ENCODE data around the gene SHISA7. TPM values are rescaled to one million over a fixed set of nuclear protein-coding genes. Genes with fewer than 3 reads are reported as not detected.

The SHISA7 gene
- polyA plus RNA-seq (2013, experiment 1 of 2; ENCODE audit: insufficient read length), result 0.01 TPM
- 0.06 TPM for polyA plus RNA-seq (2013, experiment 2 of 2; ENCODE audit: insufficient read length)

DNA sequence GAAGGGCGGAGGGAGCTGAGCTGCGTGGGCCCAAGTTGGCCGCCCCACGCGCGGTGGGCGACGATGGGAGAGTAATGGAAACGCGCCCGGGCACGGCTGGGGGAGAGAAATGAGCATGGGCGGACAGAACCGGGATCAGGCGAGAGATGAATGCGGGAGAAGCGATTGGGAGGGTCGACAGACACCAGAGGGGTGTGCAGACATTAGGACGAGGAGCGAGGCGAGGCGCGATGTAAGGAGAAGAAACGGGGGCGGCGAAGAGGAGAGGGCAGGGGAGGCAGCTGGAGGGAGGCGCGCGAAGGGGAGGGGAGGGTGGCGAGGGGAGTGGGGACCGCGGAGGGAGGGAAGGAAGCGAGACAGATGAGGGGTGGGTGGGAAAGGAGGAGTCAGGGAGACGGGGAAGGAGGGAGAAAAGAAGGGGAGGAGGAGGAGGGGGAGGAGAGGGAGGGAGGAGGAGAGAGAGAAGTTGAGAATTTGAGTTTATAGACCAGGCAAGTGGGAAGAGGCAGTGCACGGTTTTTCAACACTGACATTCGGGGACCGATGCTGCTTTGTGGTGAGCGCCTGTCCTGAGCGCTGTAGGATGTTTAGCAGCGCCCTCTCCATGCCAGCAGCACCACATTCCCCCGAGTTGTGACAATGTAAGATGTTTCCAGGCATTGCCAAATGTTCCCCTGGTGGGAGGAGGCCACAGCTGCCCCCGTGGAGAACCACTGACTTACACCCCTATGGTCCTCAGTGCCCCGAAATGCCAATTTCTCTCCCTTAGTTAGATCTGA, at the start of gene SHISA7:
Gene SHISA7 (minus strand): TSS at position 256 of the 779 bp plus-strand sequence. CDS start 437 bp downstream, outside the sequence.
- no peak for DNase-seq

GRCh38 chr19:55492362-55492944, 49.4 kb upstream of the SHISA7 start:
- DNase-seq, result no peak

DNA sequence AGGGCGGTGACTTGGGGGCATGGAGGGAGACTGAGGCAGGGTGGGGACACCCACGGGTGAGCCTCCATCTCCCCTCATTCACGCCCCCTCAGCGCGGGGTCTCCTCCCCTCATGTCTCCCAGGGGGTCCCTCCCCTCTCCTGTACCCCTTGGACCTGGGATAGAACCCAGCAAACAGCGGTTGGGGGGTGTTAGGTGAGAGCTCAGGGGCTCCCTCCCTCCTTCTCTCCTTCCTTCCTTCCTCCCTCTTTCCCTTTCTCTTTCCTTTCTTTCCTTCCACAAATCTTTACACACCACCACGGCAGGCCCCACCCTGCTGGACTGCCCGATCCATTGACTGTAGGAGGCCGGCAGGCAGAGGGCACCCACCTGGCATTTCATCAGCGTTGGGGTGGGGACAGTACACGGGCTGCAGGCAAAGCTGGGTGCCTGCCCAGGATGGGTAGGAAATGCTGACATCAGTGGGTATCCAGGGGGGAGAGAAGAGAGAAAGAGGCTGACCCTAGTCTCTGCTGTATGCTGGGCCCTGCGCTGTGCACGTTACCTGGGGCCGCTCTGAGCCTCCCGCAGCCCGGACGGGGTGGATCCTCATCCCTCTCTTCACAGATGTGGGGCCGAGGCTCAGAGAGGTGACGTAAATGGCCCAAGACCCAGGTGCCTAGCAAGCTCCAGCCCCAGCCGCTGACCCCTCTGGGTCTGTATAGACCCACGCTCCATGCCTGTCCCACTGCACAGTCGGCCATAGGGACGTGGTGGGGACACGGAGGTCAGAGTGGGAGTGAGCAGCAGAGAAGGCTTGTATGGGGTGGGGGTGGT, 48.7 kb upstream of the SHISA7 start:
- no peak for DNase-seq

DNA sequence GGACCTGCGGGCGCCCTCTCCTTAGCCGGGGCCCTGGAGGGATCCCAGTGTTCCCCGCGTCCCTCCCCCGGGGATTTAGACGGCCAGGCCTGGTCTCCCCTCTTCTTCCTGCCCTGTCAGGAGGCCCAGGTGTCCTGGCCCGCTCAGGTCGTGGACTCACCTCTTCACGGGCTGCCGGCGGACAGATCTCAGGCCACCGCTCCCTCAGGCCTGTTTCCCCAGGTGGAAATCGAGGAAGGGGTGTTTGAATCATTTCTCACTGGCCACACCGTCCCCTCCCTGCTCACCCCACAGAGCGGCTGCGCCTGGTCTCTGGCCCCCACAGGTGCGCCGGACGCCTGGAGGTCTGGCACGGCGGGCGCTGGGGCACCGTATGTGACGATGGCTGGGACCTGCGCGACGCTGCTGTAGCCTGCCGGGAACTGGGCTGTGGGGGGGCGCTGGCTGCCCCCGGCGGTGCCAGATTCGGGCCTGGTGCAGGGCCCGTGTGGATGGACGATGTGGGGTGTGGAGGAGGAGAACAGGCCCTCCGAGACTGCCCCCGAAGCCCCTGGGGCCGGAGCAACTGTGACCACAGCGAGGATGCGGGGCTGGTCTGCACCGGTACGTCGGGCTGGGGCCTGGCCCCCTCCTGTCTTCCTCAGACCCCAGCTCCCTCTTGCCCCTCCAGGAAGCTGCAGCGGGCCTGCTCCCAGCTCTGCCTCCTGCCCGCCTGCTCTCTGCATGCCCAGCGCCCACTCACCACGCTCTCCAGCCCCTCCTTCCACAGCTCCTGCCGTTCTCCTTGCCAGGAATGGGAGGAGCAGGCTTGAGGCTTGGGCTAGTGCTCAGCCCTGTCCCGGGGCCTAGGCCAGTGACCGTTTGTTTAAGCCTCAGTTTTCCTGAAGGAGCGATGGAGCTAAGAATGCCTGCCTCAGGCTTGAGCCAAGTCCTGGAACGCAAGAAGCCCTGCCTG, 47.7 kb upstream of the SHISA7 start:
- DNase-seq, result no peak

DNA sequence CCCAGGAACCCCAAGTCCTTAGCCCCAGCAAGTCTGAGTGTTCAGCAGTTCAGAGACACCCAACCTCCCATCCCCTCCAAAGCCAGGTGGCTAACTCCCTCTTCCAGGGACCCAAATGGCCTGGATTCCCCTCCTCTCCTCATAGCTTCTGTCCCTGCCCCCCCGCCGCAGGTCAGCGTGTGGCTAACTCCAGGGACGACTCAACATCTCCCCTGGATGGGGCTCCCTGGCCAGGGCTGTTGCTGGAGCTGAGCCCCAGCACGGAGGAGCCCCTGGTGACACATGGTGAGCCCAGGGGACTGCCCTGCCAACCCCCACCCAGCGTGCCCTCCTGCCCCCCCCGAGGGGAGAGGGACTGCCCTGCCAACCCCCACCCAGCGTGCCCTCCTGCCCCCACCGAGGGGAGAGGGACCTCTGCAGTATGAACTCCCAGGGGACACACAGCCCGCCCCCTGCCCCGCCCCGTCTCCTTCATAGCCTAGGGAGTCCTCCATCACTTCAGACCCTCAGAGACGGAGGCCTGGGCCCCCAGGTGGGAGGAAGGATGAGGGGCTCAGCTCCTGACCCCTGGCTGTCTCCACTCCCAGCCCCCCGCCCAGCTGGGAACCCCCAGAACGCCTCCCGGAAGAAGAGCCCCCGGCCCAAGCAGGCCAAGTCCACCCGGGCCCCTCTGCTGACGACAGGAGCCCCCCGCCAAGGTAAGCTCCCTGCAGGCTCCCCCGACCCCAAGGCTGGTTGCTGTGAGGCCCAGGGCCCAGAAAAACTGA, 46.8 kb upstream of the SHISA7 start:
- DNase-seq, result no peak

DNA sequence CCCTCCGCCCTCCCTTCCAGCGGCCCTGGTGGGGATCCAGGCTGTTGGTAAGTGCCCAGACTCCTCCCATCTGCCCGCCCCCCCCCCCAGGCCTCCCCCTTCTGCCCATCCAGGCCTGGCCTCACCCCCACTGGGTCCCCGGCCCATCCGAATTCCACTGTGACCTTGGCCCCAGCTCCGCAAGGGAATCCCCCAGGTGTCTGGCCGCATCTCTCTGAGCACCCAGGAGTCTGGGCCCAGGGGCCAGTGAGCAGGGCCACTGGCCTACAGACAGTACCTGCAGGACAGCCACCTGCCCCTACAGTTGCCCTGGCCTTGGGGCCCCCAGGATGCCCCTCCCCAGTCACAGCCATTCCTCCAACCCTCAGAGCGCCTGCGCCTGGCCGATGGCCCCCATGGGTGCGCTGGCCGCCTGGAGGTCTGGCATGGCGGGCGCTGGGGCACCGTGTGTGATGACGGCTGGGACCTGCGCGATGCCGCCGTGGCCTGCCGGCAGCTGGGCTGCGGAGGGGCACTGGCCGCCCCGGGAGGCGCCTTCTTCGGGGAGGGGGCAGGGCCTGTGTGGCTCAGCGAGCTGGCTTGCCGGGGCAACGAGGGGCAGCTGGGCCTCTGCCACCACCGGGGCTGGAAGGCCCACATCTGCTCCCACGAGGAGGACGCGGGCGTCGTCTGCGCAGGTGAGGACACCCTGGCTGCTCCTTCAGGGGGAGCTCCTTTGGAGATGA, 46.0 kb upstream of the SHISA7 start:
- DNase-seq, result no peak

GRCh38 chr19:55487924-55488687, 45.0 kb upstream of the SHISA7 start, which contains the start of gene SSC5D:
Gene SSC5D (plus strand): TSS chr19:55488436. CDS start chr19:55488590, 154 bp downstream.
- DNase-seq, result peak; percentile 58

- peak; percentile 94 for DNase-seq
These were observed 44.1 kb upstream of the SHISA7 start for GRCh38 chr19:55486971-55487923.

GRCh38 chr19:55486043-55486970, 43.2 kb upstream of the SHISA7 start:
- no peak for DNase-seq

DNA sequence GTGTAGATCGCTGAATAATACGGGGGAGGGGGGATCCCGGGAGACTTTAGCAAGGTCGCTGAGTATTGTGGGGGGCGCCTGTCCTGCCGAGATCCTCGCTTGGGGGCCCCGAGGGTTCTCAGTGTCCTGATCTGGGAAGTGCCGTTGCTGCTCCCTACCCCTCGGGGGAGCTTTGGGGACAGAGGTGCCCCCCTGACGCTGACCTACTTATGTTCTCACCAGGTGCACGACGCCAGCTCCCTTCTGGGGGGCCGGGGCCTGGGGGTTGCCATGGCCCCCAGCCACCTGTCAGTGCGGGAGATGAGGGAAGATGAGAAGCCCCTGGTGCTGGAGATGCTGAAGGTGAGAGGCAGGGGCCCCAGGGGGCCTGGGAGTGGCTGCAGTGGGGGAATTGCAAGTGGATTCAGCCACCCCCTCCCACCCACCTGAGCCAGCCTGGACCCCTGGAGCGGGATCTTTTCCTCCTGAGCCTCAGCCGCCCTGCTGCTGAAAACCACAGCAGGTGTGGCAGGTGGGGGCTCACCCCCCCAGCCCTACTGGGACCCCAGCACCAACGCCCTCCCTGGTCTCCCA, 42.4 kb upstream of the SHISA7 start:
- no peak for DNase-seq

DNA sequence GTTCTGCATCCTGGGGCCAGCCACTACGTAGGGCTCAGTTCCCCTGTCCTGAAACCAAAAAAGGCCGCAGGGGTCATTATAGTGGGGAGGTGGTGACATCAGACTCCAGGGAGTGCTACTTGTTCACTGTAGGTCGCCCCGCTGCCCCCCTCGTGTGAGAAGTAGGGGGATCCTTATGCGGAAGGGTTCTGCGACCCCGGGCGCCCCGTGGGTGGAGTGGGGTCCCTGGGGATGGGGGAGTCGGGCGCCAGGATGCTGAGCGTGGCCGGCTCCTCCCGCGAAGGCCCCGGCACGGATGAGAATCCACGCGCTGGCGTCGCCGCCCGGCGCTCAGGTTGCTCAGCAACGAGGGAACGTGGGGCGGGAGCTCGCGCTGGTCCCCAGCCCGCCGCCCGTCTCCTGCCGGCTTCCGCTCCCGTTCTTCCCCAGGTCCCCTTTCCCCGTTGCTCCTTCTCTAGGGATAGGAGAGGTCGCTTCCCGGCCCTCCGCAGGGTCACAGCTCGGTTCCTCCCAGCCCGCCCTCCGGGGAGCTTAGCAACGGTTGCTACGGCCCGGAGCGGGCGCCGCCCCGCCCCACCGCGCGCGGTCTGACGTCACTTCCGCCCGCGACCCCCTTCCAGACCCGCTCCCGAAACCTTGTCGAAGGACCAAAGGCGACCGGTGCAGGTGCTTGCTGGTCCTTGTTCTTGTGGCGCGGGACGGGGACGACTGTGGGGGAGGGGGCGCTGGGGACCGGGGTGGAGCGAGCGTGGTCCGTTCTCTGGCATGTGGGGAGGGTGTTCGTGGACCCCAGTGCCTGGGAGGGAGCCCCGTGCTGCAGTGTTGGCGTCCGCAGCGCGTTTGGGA, 41.7 kb upstream of the SHISA7 start, which contains the start of gene NAT14:
Gene NAT14 (plus strand): TSS at position 596 of the 846 bp plus-strand sequence. CDS start 521 bp downstream, outside the sequence.
- DNase-seq, result peak; percentile 62

DNA sequence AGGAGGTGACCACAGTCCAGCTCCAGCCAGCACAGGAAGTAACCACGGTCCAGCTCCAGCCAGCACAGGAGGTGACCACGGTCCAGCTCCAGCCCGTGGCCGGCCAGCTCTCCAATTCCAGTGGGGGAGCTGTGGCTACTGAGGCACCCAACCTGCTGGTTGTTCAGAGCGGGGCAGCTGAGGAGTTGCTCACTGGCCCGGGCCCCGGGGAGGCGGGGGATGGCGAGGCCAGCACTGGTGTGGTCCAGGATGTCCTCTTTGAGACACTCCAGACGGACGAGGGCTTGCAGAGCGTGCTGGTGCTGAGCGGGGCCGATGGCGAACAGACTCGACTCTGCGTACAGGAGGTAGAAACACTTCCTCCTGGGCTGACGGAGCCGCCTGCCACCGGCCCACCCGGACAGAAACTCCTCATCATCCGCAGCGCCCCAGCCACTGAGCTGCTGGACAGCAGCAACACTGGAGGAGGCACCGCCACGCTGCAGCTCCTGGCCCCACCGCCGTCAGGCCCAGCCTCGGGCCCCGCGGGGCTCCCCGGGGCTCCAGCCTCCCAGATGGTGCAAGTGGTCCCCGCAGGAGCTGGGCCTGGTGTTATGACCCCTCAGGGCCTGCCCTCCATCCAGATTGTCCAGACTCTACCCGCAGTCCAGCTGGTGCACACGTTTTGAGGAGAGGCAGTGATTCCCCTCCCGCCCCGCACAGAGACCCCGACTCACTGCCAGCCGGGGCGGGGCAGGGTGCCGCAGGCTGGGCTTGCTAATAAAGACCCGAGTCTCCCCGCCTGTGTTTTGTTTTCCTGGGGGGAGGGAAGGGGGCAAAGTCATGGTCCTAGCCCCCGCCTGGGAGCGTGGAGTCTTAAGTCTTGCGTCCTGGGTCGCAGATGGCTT, 40.8 kb upstream of the SHISA7 start:
- DNase-seq, result no peak

GRCh38 chr19:55482967-55483705, 40.0 kb upstream of the SHISA7 start:
- DNase-seq, result no peak
